CD4-positive, alpha-beta T cell treated with Interleukin-15 for 1 hour (primary cell): Measurements from ENCODE around the gene PYGB.
A peak's percentile ranks its signal among the peaks of the same experiment; 100 is the strongest.

Source experiments
- DNase-seq: peaks from one replicate; pipeline ENCODE4 v3.0.0-alpha.2; 2020

Gene PYGB

DNA sequence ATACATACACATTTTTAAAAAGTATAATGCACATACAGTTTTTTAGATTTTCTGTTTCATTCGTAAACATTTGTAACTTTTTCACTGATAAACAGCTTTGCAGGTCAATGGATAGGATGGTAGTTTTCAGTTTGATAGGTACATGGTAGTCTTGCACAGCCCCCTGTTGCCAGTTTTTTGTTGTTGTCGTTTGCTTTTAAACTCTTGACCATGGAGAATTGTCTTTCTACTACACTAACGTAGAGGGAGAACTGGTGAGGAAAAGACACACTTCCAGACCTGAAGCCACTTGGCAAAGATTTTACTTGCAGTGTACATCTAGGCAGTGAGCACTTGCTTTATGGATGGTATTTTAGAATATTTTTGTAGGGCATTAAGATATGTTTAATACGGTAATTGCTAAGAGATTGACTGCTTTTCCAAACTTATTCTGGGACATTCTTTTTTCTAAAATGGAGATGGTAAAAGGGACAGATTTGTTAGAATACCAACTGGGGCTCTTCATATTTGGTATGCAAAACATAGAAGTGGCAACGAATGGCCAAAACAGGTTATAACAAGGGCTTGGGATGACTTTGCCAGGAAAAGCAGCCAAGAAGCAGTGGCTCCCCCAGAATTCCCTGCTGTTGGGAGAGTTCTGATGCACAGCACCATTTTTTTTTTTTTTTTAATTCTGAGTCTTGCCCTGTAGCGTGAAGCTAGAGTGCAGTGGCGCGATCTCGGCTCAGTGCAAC, 1.5 kb downstream of the PYGB start:
- no peak for DNase-seq

DNA sequence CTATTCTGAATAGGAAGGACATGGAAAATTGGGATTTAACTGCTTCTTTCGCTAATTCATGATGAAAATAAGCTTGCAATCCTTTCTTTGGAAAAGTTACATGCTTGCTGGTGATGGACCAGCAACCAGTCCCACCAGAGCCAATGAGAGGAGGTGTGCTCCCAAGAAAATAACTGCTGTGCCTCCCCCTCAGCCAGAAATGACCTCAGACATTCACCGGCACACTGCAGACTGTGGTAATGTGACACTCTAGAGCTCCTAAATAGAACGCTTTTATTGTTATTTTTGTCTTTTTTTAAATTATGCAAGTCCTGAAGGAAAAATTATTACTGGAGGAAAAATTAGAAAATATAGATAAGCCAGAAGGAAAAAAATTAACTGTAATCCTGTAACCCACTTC, 2.6 kb downstream of the PYGB start:
- DNase-seq, result no peak

DNA sequence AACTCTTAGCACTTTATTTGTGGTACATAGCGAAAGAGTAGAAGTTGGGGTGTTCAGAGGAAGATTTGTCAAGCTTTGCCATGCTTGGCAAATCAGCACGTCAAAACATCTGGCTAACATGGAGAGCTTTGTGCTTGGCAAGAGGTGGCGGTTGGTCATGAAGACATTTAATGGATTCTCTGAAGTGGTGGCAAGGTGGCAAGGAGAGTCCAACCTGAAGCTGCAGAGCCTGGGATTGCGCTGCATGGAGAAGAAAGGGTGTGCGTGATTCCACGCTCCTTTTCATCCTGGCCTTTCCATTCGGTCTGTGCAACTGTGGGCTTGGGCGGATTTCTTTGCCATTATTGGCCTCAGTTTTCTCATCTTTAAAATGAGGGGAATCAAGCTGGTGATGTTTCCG, 3.1 kb downstream of the PYGB start:
- no peak for DNase-seq

DNA sequence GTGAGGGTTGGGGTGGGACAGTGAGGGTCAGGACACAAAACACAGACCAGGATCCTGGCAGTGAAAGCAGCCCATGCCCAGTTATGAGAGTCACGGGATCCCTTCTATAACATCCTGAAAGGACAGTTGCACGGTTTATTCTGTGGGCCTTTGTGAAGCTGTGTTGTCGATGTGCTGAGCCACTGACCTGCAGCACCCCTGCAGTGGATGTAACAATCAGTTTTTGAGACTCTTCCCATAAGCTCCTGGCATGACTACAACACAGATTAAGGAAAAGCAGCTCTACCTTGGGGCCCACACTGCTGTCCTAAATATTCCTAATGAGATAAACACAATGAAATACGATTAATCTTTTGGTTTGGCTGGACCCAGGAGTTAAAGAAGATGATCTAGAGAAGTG, 3.7 kb downstream of the PYGB start:
- no peak for DNase-seq

DNA sequence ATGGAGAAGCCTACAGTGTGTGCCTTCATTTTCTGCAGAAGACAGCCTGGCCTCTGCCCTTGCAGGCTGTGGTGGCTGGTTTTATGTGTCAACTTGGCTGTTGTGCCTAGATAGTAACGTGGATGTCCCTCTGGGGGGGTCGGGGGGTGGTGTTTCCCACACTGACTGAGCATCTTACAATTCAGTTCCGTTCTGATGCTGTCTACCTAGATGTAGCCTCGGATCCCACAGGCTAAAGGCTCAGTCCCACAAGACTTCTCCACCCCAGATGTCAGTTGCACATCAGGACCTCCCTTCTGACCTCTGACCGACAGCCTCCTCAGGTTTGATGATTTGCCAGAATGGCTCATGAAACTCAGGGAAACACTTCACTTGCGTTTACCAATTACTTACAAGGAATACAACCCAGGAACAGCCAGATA, 4.4 kb downstream of the PYGB start:
- DNase-seq, result no peak

DNA sequence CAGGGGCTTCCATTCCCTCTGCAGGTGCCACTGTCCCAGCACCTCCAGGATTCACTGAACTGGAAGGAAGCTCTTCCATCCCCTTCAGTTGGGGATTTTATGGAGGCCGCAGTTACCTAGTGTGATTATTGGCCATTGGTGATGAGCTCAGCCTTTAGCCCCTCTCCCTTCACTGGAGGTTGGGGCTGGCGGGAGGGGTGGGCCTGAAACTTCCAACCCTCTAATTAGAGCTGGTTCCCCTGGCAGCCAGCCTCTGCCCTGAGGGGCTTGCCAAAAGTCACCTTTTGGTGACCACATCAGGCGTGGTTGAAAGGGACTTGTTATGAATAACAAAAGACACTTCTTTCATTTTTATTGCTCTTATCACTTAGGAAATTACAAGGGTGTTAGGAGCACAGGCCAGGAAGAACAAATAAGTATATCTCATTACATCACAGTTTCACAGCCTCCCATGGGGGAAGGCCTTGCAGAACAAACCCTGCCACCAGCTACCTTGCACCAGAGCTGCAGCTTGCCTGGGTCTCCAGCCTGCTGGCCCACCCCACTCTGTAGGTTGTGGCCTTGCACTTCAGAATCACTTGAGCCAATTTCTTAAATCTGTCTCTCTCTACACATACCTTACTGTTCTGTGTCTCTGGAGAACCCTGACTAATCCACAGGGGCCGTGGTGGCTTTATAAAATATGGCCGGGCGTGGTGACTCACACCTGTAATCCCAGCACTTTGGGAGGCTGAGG, 5.0 kb downstream of the PYGB start:
- no peak for DNase-seq

DNA sequence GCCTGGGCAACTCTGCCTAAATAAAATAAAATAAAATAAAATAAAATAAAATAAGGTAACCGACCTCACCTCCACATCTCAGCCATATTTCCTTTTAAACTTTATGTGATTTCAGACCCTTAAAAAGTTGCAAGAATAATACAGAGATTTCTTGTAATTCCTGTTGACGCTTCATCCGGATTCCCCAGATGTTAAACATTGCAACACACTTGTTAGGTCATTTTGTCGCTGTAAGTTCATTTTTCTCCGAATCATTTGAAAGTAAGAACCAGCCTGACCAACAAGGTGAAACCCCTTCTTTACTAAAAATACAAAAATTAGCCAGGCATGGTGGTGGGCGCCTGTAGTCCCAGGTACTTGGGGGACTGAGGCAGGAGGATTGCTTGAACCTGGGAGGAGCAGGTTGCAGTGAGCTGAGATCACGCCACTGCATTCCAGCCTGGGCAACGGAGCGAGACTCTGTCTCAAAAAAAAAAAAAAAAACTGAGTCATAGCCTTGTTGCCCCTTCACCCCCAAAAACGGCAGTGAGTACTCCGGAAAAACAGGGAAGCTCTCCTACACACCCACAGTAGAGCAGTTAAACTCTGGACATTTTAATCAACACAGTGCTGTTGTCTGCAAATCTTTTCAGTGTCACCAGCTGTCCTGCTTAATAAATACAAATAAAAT, 5.9 kb downstream of the PYGB start:
- no peak for DNase-seq

DNA sequence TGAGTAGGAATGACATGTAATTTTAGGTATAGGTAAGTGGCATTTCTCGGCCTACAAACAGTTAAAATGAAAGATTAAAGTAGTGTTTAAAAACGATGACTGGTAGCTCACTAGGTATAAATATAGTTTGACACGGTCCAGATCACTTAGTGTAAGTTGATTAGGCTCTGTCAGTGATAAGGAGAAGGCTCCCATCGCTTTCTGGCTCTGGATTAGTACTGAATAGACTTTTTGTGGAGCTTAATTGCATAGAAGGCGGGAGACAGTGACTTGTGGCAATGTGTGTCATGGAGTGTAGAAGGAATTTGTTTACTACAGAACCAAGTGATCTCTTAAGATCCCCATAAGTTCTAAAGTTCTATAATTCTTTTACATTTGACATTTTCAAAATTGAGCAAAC, 6.7 kb downstream of the PYGB start:
- DNase-seq, result no peak

DNA sequence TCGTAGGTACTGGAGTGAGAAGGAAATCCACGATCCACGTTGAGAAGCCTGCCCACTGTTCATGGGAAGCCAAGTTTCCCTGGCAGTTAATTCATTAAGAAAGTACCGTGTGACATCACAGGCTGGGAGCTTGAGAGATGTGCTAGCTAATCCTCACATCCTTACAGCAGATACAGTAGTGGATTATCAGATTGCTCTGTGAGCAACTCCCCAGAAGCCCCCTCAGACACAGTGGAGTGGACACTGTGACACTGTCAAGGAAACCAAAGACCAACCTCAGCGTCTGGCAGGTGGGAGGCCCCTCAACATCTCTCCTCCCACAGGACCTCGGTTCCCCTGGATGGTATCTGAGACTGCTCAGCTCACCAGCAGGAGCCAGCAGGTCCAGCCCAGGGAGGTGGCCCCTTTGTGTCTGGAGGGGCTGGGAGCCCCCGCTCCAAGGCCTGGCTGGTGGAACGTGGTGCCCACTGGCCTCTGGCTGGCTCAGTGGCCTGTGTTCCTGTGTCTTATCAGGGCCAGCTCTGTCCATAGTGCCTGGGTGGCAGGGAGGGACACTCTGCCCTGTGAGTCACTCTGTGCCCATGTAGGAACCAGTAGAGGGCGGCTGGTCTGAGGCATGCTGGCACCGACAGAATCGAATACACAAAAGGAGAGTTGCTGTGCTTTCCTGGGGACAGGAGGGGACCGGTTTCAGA, 7.2 kb downstream of the PYGB start:
- no peak for DNase-seq

DNA sequence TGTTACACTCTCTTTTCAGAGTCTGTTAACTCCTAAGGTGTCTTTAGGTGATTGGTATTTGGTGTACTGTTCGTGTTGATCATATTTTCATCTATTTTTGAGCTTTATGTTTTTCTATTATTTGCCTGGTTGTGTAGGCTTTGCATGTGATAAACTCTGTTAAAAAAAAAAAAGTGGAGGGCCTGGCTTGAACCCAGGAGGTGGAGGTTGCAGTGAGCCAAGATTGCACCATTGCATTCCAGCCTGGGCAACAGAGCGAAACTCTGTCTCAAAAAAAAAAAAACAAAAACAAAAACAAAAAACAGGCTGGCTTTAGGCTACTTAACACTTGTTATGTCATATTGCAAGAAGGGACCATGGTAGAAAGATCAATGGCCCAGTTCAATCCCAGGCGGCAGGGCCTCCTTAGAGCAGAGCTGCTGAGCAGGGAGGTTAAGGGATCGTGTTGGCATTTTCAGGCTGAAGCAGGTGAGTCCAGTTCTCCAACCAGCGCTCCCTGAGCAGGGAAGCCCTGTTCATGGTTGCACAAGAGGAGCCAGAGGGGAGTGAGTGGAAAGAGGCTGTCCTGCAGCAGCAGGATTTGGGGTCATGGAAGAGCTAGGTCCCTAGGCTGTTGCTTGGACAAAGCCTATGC, 8.5 kb downstream of the PYGB start:
- no peak for DNase-seq

DNA sequence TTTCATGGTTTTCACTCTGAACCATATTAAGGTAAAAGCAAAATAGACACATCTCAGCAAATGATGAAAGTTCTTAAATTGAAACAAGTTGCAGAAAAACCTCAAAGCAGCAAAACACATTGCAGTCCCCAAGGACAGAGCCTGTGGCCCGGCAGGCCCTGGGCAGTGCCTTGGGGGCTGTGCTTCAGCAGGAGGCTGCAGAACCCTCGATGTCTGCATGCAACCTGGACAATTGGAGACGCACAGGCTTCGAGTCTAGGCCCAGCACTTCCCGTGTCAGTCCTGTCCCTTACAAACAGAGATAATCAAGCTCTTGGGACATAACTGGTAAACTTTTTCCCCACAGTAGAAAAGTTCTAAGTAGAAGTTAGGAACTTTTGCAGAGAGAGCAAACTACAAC, 9.2 kb downstream of the PYGB start:
- no peak for DNase-seq

DNA sequence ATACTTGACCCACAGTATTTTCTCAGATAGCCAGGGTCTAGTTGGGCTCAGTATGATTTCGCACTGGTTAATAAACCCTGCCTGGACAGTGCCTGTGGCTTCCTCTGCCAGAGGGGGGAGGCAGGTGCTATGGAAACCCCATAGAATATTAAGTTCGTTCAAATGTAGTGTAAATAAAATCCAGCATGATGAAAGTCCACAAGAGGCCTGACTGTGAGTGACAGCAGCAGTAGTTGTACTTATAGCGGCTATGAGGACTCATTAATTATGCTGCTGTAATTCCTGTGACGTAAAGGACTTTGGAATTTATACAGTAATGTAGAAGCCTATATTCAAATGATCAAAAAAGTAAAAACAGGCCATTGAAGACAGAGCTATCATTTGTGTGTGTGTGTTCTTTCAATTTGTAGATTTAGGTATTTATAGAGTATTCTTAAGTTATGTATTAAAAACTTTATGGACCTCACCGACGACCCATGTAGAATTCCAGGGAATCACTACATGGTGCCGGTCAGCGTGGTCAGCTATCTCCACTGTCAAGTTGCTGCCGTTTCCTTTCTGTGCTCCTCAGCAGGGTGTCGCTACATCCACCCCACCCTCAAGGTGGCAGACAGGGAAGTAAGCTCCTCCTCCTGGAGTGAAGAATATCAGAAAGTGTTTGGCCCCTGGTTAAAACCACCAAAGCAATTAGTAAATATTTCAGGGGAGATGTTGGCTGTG, 10.0 kb downstream of the PYGB start:
- no peak for DNase-seq

DNA sequence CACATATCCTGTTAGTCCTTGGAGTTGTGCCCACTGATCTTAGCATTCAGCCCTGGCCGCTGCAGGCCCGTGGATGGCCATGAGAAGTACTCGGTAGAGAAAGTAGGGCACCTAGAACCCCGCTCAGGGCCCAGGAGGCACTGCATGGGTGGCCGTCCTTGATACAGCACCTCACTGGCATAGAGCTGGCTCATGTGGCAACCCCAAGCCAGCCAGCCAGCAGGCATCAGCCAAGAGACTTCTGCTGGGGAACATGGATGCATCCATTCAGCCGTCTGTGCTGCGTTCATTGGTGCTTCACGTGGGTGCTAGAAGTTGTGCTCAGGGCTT, 10.6 kb downstream of the PYGB start:
- DNase-seq, result no peak

DNA sequence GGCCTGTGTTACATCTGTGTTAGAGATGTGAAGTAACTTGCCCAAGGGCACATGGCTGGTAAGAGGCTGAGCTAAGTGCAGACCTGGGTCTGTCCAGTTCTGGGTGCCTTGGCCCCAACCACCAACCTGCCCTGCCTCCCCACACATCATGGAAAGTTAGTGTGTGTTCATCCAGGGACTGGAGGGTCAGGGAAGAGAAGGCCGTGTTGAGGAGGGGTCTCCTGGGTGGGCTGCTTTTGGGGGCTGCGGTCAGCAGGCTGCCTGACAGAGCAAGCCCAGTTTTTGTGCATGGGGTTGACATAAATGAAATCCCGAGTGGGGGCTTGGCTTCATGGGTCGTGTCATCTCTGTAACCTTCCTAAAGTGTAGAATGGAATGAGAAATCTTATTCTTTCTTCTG, 10.9 kb downstream of the PYGB start:
- DNase-seq, result no peak

DNA sequence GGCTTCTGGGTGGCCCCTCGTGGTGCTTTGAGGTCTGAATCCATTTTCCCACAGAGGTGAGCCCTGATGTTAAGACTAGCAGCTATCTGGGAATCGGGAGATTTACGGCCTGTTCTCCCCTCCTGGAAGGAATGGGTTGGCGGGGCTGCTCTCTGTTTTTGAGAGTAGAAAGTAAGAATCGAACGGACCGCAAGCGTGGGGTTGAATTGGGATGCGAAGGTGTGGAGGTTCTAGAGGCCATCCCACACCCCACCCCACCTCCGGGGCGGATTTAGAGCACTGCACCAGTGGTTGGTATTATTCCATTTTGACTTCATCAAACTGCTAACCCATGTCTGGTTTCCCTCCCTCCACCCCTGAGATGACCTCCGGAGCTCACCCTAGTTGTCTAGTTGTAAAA, 11.5 kb downstream of the PYGB start:
- DNase-seq, result no peak

DNA sequence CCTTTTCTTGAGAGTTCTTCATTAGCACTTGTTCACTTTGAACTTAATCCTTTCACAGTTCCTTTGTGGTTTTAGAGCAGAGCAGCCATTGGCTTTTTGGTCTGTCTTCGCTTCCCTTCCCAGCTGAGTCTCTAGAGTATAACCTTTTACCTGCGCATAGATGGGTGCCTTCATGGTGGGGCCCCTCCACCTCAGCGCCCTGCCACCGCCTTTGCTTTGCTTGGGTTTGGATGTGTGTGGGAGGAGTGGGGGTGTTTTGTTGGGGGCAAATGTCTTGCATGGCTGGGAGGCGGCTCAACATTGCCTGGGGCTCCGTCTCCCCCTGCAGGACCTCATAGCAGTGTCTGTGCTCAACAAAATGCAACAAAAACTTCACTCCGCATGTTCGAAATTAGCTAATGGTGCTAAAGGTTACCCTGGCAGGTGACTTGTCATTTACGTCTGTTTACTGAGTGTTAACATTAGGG, 11.9 kb downstream of the PYGB start:
- DNase-seq, result no peak

DNA sequence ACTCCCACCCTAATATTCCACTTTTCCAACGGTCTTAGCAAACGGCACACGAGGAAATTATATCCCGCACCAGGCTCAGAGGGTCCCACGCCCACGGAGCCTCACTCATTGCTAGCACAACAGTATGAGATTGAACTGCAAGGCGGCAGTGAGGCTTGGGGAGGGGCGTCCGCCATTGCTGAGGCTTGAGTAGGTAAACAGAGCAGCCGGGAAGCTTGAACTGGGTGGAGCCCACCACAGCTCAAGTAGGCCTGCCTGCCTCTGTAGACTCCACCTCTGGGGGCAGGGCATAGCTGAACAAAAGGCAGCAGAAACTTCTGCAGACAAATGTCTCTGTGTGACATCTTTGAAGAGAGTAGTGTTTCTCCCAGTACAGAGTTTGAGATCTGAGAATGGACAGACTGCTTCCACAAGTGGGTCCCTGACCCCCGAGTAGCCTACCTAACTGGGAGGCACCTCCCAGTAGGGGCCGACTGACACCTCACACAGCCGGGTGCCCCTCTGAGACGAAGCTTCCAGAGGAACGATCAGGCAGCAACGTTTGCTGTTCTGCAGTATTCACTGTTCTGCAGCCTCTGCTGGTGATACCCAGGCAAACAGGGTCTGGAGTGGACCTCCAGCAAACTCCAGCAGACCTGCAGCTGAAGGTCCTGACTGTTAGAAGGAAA, 13.0 kb downstream of the PYGB start:
- DNase-seq, result peak; percentile 33

DNA sequence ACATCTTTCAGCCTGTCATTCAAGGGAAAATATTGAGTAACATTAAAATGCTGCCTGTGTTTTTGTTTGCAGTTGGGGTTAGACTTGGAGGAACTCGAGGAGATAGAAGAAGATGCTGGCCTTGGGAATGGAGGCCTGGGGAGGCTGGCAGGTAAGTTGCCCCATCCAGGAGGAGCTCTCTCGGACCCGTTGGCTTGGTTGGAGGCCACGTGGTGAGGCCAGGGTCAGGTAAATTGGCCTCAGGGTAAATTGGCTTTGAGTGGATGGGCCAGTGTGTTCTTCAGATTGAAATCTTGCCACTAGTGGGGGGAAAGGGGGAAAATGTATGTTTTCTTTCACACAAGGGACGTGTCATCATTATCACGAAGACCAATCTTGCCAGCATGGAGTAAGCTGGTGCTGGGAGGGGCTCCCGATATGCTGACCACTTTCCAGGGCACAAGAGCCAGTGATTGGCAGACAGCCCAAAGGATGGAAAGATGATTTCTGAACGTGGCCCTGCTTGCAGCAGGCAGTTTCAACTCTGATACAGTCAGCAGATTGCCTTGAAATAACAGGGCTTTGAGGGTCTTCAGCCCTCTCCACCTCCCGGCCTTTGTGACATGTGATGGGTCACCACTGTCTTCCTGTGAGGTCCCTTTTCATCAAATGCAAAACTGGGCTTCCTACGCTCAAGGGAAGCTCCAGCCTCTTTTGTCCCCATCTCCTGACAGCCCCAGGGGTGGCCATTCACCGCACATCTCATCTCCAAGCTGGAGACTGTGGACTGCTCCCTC, 21.4 kb downstream of the PYGB start:
- DNase-seq, result no peak

DNA sequence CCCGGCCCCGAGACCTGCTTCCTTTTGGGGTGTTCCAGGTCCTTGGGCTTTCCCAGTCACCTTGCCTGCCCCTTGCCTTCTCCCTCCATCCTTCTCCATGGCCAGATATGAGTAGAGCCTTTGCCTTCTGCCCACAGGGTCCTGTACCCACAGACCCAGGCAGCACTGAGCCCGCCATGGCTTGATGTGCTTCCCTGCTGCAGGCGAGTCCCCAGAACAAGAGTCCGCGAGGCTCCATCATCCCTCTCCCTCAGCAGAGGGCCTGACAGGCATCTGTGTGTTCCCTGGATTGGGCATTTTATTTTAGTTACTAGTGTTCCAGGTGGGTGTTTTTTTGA, 21.9 kb downstream of the PYGB start:
- DNase-seq, result no peak

DNA sequence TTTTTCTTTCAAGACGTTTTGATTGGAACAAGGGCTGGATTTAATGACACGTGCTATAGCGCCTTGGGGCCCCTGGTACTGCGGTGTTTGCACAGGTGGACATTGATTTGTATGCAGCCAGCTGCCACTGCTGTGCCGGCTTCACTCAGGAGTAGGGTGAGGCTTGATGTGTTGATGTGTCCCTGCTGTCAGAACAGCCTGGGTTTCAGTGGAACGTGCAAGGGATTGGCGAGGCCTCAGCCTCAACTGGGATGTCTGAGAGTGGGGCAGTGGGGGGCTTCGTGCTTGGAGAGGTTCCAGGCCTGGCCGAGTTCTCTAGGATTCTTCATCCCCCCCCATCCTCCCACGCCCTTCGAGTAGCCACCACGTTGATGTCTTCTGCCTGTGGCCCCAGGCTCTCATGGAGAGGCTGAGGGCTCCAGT, 23.0 kb downstream of the PYGB start:
- DNase-seq, result no peak
